NCI-H82 (cell line): ENCODE results near the gene SRPRB.

Source experiments
- DNase-seq: peaks from one replicate; lab custom pipeline; 2025; lab: John Stamatoyannopoulos, UW

SRPRB gene

GRCh38 chr3:133805702-133806475, at the start of gene SRPRB:
TSS of gene SRPRB (plus strand) at chr3:133805815. CDS start at chr3:133805849, 34 bp downstream.
- DNase-seq: peak; percentile 99

GRCh38 chr3:133756716-133757694, 48.6 kb upstream of the SRPRB start:
- DNase-seq: peak; percentile 43

GRCh38 chr3:133757701-133758567, 47.7 kb upstream of the SRPRB start:
- DNase-seq: no peak

- DNase-seq: no peak
Measured at GRCh38 chr3:133758568-133758928, 47.1 kb upstream of the SRPRB start.

- no peak for DNase-seq
Measured at GRCh38 chr3:133758964-133759739, 46.5 kb upstream of the SRPRB start.

GRCh38 chr3:133759740-133760305, 45.8 kb upstream of the SRPRB start:
- no peak for DNase-seq

GRCh38 chr3:133760916-133761315, 44.7 kb upstream of the SRPRB start:
- no peak for DNase-seq

GRCh38 chr3:133761605-133762484, 43.8 kb upstream of the SRPRB start:
- no peak for DNase-seq

- DNase-seq: no peak
Measured at GRCh38 chr3:133762539-133762938, 43.1 kb upstream of the SRPRB start.

GRCh38 chr3:133763797-133764683, 41.6 kb upstream of the SRPRB start:
- peak; percentile 22 for DNase-seq

- DNase-seq: no peak
Measured at GRCh38 chr3:133765256-133765655, 40.4 kb upstream of the SRPRB start.

GRCh38 chr3:133767607-133768006, 38.0 kb upstream of the SRPRB start:
- no peak for DNase-seq

GRCh38 chr3:133769536-133769935, 36.1 kb upstream of the SRPRB start:
- DNase-seq: no peak

GRCh38 chr3:133773732-133774131, 31.9 kb upstream of the SRPRB start:
- no peak for DNase-seq

GRCh38 chr3:133775309-133775708, 30.3 kb upstream of the SRPRB start:
- DNase-seq: no peak

GRCh38 chr3:133775835-133776234, 29.8 kb upstream of the SRPRB start:
- DNase-seq: no peak

GRCh38 chr3:133776794-133777438, 28.7 kb upstream of the SRPRB start:
- no peak for DNase-seq
